ENCODE results near the gene TTC9.

The TTC9 gene

GRCh38 chr14:70646705-70647104 lies 5.0 kb downstream of the TTC9 start:
- no peak for DNase-seq

- no peak for DNase-seq
Measured at GRCh38 chr14:70648346-70648745, 6.6 kb downstream of the TTC9 start.

GRCh38 chr14:70649803-70650202 lies 8.1 kb downstream of the TTC9 start:
- no peak for DNase-seq

- DNase-seq, result no peak
Measured at GRCh38 chr14:70651522-70651921, 9.8 kb downstream of the TTC9 start.

- DNase-seq, result no peak
Measured at GRCh38 chr14:70652871-70653270, 11.2 kb downstream of the TTC9 start.

- no peak for DNase-seq
Measured at GRCh38 chr14:70653662-70654061, 11.9 kb downstream of the TTC9 start.

- no peak for DNase-seq
Measured at GRCh38 chr14:70654632-70655031, 12.9 kb downstream of the TTC9 start.

GRCh38 chr14:70655110-70655826 lies 13.6 kb downstream of the TTC9 start:
- peak; percentile 58 for DNase-seq

- no peak for DNase-seq
Measured at GRCh38 chr14:70658899-70659298, 17.2 kb downstream of the TTC9 start.

- DNase-seq, result peak; percentile 46
Measured at GRCh38 chr14:70660967-70661893, 19.5 kb downstream of the TTC9 start.

GRCh38 chr14:70662080-70662479 lies 20.4 kb downstream of the TTC9 start:
- no peak for DNase-seq

- no peak for DNase-seq
Measured at GRCh38 chr14:70662816-70663215, 21.1 kb downstream of the TTC9 start.

GRCh38 chr14:70663707-70664179 lies 22.0 kb downstream of the TTC9 start:
- DNase-seq, result no peak

- DNase-seq, result no peak
Measured at GRCh38 chr14:70664698-70665447, 23.2 kb downstream of the TTC9 start.

- no peak for DNase-seq
Measured at GRCh38 chr14:70665448-70666360, 24.0 kb downstream of the TTC9 start.

- no peak for DNase-seq
Measured at GRCh38 chr14:70666361-70666686, 24.6 kb downstream of the TTC9 start.

GRCh38 chr14:70670992-70671651 lies 29.4 kb downstream of the TTC9 start:
- no peak for DNase-seq

GRCh38 chr14:70671652-70672644 lies 30.2 kb downstream of the TTC9 start:
- no peak for DNase-seq

- no peak for DNase-seq
Measured at GRCh38 chr14:70677341-70677740, 35.6 kb downstream of the TTC9 start.

- DNase-seq, result no peak
Measured at GRCh38 chr14:70680748-70681147, 39.0 kb downstream of the TTC9 start.
